Activated CD8-positive, alpha-beta memory T cell treated with anti-CD3 and anti-CD28 coated beads, Interleukin-2, amount 50 U/mL, for 1 hour (primary cell): ENCODE measurements around the gene DLK2.
"Not testable (repeated sequence)": the region's sequence is repeated elsewhere in the genome, so short reads cannot be mapped to it uniquely, and the experiment has no call there.

Experiments used
- DNase-seq: peaks from one replicate; pipeline ENCODE4 v3.0.0-alpha.2; 2020; ENCODE audit errors: extremely low read depth

Gene DLK2

GRCh38 chr6:43427406-43428111 is 27.8 kb downstream of the DLK2 start, which contains the start of gene ABCC10:
ABCC10 (plus strand) TSS chr6:43427541; CDS start chr6:43427979, 438 bp downstream.
- DNase-seq, result peak; percentile 88

GRCh38 chr6:43426928-43427405 is 28.4 kb downstream of the DLK2 start:
- DNase-seq, result no peak

- DNase-seq, result not testable (repeated sequence)
These were observed 30.3 kb downstream of the DLK2 start for GRCh38 chr6:43425083-43425482.

- no peak for DNase-seq
These were observed 33.5 kb downstream of the DLK2 start for GRCh38 chr6:43421831-43422230.

GRCh38 chr6:43420012-43420709 is 35.2 kb downstream of the DLK2 start:
- no peak for DNase-seq

GRCh38 chr6:43416935-43417334 is 38.4 kb downstream of the DLK2 start:
- no peak for DNase-seq

GRCh38 chr6:43415275-43415674 is 40.1 kb downstream of the DLK2 start:
- DNase-seq, result not testable (repeated sequence)

- no peak for DNase-seq
These were observed 42.3 kb downstream of the DLK2 start for GRCh38 chr6:43413002-43413401.

- no peak for DNase-seq
These were observed 42.8 kb downstream of the DLK2 start for GRCh38 chr6:43412541-43412940.

GRCh38 chr6:43410776-43411175 is 44.6 kb downstream of the DLK2 start:
- not testable (repeated sequence) for DNase-seq

- DNase-seq, result no peak
These were observed 47.1 kb downstream of the DLK2 start for GRCh38 chr6:43408259-43408658.

GRCh38 chr6:43407296-43407695 is 48.1 kb downstream of the DLK2 start:
- DNase-seq, result no peak

GRCh38 chr6:43405354-43405753 is 50.0 kb downstream of the DLK2 start:
- no peak for DNase-seq

GRCh38 chr6:43402820-43403219 is 52.5 kb downstream of the DLK2 start:
- DNase-seq, result no peak

- no peak for DNase-seq
These were observed 53.6 kb downstream of the DLK2 start for GRCh38 chr6:43401730-43402129.
